Stomach (tissue), 4 donors: ENCODE results near the gene BOD1L1.

Experiments used
- CTCF ChIP-seq, 7 experiments: fragments of 450-650 bp in 4 of 7; fragments of 200-600 bp in 3 of 7; sonication (generic) in 3 of 7; IDR thresholded peaks; one replicate each; pipeline ENCODE4 v1.5.1; 2016 to 2019; ENCODE audit warnings: antibody characterized with exemption in 7 of 7, control low read depth in 2 of 7, mild to moderate bottlenecking in 1 of 7
- EP300 ChIP-seq: sonication (generic); formaldehyde crosslinking; IDR thresholded peaks from one replicate; pipeline ENCODE4 v1.6.1; 2017; ENCODE audit warnings: antibody characterized with exemption

- TF ChIP-seq CTCF (IDR thresholded peaks at IDR 0.05): no peak
- no peak for TF ChIP-seq EP300
Measured at GRCh38 chr4:13584481-13584880, 43.0 kb downstream of the BOD1L1 start.
